ENCODE measurements around the gene SLC10A1.

DNA sequence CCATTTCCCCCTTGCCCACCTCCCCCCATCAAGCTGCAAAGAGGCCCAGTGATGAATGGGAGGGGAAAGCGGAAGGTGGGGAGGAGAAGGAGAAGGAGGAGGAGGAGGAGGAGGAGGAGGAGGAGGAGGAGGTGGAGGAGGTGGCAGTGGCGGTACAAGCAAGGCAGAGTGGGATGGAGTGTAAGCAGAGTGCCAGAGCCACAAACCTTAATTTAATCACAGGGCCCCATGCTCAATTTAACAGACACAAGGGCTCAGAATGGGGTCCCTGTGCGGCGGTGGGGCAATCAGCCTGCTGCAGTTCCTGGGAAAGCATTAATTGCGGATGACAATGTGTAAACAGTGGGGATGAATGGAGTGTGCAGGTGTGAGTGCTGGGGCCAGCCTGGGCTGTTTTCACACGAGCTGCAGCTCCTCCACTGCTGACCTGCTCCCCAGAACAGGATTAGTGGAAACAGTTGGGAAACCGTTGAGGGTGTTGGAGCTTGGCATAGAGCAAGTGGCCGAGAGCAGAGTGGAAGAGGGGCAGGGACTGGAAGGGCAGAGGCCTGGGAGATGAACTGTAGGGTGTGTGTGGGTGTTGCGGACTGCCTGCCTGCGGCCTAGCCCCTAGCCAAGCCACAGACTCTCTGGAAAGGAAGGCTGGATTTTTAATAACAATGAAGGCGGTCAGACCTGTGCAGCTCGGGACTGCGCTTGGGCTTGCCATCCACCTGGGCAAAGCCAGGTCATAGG, 45.8 kb upstream of the SLC10A1 start:
- TF ChIP-seq EZH2 (IDR thresholded peaks at IDR 0.05; ENCODE audit: insufficient read depth, poor library complexity, severe bottlenecking) (no peak), EZH2phosphoT487 (IDR thresholded peaks at IDR 0.05; ENCODE audit: insufficient read depth, low read depth) (no peak)

Measured in GM23248 (cell line).